Peyer's patch (tissue), 4 donors: ENCODE results near the gene CADM1. TPM values are rescaled to one million over a fixed set of nuclear protein-coding genes. Genes with fewer than 3 reads are reported as not detected.

Experiments used
- DNase-seq, 3 donors: peaks; one replicate each; pipeline ENCODE4 v3.0.0-alpha.2; 2017 to 2019
- H3K27ac ChIP-seq, 4 donors: fragments of 200-600 bp; sonication (generic); one replicate each; pipeline ENCODE4 v1.5.1; 2016 to 2019
- H3K27me3 ChIP-seq, 2 donors: fragments of 200-600 bp; sonication (generic); one replicate each; pipeline ENCODE4 v1.5.1; 2019
- H3K36me3 ChIP-seq, 3 donors: fragments of 200-600 bp; sonication (generic); one replicate each; pipeline ENCODE4 v1.5.1; 2016 to 2019
- H3K4me1 ChIP-seq, 4 donors: fragments of 200-600 bp; sonication (generic); one replicate each; pipeline ENCODE4 v1.5.1; 2016 to 2019
- H3K4me3 ChIP-seq, 4 donors: fragments of 200-600 bp; sonication (generic); 1 replicate in 3 of 4; 2 replicates in 1 of 4; pipeline ENCODE4 v1.5.1; 2016 to 2019; ENCODE audit warnings: mild to moderate bottlenecking in 1 of 4
- H3K9me3 ChIP-seq, 4 donors: fragments of 200-600 bp; sonication (generic); one replicate each; pipeline ENCODE4 v1.5.1; 2016 to 2019; ENCODE audit warnings: mild to moderate bottlenecking in 1 of 4
- POLR2A ChIP-seq, 2 donors: fragments of 450-650 bp; IDR thresholded peaks; one replicate each; pipeline ENCODE4 v1.5.1; 2017; ENCODE audit warnings: antibody characterized with exemption in 2 of 2, mild to moderate bottlenecking in 2 of 2, moderate library complexity in 2 of 2
- total RNA-seq, 4 donors: library from RNA; depleted of rRNA; stranded (reverse); fragments of >200 nt; gene quantifications; one replicate each; pipeline ENCODE4 v1.1.0, GENCODE V29; 2016
- TF ChIP-seq, protein P1 (sequence below), 6 experiments: fragments of 450-650 bp in 4 of 6; fragments of 200-600 bp in 2 of 6; sonication (generic) in 1 of 6; IDR thresholded peaks; one replicate each; pipeline ENCODE4 v1.5.1; 2017 to 2019; ENCODE audit warnings: antibody characterized with exemption in 6 of 6, mild to moderate bottlenecking in 3 of 6, moderate library complexity in 1 of 6

The CADM1 gene
- total RNA-seq, 4 donors from 2014 or later, result 0.38 to 8.3 (median 2.5) TPM

DNA sequence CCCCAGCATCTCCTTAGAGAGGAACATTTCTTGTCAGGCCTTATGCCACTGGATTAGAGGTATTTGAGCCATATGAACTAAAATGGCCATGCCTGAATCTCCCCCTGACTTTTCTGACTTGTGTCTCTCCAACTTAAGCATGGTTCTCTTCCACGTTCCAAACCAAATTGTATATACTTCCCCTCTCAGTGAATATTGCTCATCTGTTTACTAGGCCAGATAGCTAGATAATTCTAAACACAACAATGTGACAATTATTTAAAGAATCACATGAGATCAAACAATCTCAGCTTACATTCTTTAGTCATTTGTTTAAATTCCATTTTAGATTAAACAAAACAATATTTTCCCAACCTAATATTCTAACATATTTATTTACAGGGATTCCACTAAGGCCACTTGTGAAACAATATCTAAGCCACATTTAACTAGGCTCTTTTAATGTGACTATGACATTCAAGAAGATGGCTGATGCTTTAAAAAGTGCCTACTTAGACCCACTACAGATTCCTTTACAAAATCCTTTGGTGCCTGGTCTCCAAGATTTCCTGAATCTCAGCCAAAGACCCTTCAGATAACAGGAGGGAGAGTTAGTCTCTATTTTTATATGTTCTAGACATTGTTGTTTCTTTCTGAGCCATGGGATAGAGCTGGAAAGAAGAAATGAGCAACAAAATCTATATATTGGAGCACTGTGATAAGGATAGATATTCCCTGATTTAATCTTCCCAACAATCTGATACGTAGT is 105.7 kb downstream of the CADM1 start:
- Histone ChIP-seq H3K36me3 (no peaks in the 10 kb centered on the region), H3K4me1 (no peaks in the 10 kb centered on the region), H3K27ac (no peak overlapping the region), H3K27me3 (no peaks in the 10 kb centered on the region), H3K4me3 (no peak overlapping the region), H3K9me3 (no peaks in the 10 kb centered on the region)
- DNase-seq, result no peak
- TF ChIP-seq, protein P1, sequence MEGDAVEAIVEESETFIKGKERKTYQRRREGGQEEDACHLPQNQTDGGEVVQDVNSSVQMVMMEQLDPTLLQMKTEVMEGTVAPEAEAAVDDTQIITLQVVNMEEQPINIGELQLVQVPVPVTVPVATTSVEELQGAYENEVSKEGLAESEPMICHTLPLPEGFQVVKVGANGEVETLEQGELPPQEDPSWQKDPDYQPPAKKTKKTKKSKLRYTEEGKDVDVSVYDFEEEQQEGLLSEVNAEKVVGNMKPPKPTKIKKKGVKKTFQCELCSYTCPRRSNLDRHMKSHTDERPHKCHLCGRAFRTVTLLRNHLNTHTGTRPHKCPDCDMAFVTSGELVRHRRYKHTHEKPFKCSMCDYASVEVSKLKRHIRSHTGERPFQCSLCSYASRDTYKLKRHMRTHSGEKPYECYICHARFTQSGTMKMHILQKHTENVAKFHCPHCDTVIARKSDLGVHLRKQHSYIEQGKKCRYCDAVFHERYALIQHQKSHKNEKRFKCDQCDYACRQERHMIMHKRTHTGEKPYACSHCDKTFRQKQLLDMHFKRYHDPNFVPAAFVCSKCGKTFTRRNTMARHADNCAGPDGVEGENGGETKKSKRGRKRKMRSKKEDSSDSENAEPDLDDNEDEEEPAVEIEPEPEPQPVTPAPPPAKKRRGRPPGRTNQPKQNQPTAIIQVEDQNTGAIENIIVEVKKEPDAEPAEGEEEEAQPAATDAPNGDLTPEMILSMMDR (IDR thresholded peaks at IDR 0.05), result no peak
- TF ChIP-seq POLR2A (IDR thresholded peaks at IDR 0.05), result no peak

DNA sequence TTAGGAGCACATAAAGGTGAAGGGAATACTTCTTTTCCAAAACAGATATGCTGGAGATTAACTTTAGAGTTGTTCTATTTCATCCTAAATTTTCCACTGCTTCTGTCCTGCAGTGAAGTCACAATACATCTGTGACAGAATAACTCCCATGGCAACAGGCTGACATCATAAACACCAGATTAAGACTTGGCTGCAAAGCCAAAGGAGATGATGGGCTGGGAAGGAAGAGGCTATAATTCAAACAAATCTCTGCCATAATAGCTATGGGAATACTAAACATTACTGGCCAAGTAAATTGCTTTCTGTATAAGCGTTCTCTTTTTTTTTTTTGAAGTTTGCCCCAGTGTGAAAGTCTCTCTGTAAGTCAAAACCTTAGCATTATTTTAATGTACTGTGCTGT is 107.7 kb downstream of the CADM1 start:
- H3K27me3 ChIP-seq, result no peaks in the 10 kb centered on the region
- H3K4me1 ChIP-seq, result no peaks in the 10 kb centered on the region
- TF ChIP-seq, protein P1 (IDR thresholded peaks at IDR 0.05), result no peak
- TF ChIP-seq POLR2A (IDR thresholded peaks at IDR 0.05), result no peak
- no peak overlapping the region for H3K27ac ChIP-seq
- no peak for DNase-seq
- H3K4me3 ChIP-seq, result no peak overlapping the region
- H3K9me3 ChIP-seq, result no peaks in the 10 kb centered on the region
- H3K36me3 ChIP-seq, result no peaks in the 10 kb centered on the region

DNA sequence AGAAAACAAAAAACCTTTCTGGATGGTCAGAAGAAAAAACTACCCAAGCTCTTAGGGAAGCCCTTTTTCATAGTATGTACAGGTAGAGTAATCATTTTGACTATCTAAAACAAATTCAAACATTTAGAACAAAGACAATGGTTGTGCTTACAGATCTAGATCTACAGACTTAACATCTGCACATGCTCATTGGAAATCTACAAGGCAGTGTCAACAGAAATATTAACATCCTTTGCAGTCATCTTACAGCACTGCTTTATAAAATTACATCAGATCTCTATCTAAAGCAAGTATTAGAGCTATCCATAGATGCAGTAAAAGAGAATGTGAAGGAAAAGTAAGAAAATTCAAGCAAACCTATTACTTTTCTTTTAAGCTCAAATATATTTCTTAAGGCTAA is 110.3 kb downstream of the CADM1 start:
- TF ChIP-seq, protein P1 (IDR thresholded peaks at IDR 0.05), result no peak
- TF ChIP-seq POLR2A (IDR thresholded peaks at IDR 0.05), result no peak
- no peaks in the 10 kb centered on the region for H3K36me3 ChIP-seq

DNA sequence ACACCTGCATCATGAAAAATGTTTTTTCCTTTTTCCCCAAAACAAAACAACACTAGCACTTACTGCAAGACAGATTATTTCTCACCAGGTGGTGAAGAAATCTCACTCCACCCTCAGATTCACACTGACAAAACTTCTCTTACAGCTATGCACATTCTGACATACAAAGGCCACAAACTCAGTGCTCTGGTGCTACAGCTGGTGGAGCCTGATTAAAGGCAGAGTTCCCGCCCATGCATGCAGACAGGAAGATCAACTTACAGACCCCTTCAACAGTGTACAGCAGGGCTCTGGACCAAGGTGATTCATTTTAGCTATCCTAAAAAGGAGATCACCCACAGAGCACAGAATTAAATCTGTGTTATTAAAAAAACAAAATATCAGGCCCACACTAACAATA is 112.6 kb downstream of the CADM1 start:
- no peak overlapping the region for H3K4me3 ChIP-seq
- TF ChIP-seq POLR2A (IDR thresholded peaks at IDR 0.05), result no peak
- TF ChIP-seq, protein P1 (IDR thresholded peaks at IDR 0.05), result no peak
- H3K9me3 ChIP-seq, result no peaks in the 10 kb centered on the region
- no peak for DNase-seq
- no peak overlapping the region for H3K27ac ChIP-seq
- H3K36me3 ChIP-seq, result no peaks in the 10 kb centered on the region
- H3K27me3 ChIP-seq, result no peaks in the 10 kb centered on the region
- H3K4me1 ChIP-seq, result no peaks in the 10 kb centered on the region

More for the DNA sequence above, 110.3 kb downstream of the CADM1 start:
- Histone ChIP-seq H3K4me1 (no peaks in the 10 kb centered on the region), H3K27me3 (no peaks in the 10 kb centered on the region), H3K27ac (no peak overlapping the region), H3K4me3 (no peak overlapping the region), H3K9me3 (no peaks in the 10 kb centered on the region)
- no peak for DNase-seq

DNA sequence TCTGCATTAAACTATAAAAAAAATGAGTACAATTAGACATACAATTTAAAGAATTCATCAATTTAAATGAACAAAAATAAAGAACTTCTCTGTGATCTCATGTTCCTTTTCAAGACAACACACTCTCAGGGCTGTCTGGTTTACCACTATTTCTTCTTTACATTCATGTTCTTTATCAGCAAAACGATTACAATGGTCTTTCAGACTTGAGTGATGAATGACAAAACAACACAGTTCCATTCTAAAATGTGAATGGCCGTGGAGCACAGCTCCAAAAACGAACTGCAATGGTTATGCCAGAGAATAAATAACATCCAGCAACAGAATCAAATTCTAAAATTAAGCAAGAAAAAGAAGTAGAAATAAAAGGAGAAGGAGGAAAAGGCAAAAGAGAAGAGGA is 113.1 kb downstream of the CADM1 start:
- H3K27me3 ChIP-seq, result no peaks in the 10 kb centered on the region
- H3K9me3 ChIP-seq, result no peaks in the 10 kb centered on the region
- no peak overlapping the region for H3K4me3 ChIP-seq
- H3K4me1 ChIP-seq, result no peaks in the 10 kb centered on the region
- TF ChIP-seq, protein P1 (IDR thresholded peaks at IDR 0.05), result no peak
- TF ChIP-seq POLR2A (IDR thresholded peaks at IDR 0.05), result no peak
- H3K27ac ChIP-seq, result no peak overlapping the region
- DNase-seq, result no peak
- H3K36me3 ChIP-seq, result no peaks in the 10 kb centered on the region
